ENCODE measurements around the gene NKX6-2. TPM values are rescaled to one million over a fixed set of nuclear protein-coding genes. Genes with fewer than 3 reads are reported as not detected.

Gene NKX6-2
- total and polyA plus RNA-seq, 2 experiments from 2014 or later: 2.6 TPM; not detected in 1

DNA sequence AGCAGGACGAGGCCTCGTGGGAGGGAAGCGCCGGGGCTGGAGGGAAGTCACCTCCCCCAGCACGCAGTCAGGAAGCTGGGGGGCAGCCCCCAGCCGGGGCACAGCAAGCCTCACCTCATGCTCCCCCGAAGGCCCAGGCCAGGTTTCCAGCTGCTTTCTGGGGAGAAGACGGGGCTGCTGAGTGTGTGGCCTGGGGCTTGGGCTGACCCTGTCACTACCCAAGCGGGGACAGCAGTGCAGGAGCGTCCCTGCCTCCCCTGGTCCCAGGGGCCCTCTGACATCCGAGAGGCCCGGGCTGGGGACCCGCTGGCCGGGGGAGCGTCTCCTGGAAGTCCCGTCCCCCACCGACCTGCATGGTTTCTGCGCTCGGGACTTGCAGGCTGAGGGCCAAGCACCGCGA is 19.7 kb upstream of the NKX6-2 start:
- Histone ChIP-seq H3K36me3 (ENCODE audit: low read depth) (no peaks in the 10 kb centered on the region), H3K27ac (no peak overlapping the region), H3K4me3 (no peak overlapping the region), H3K9me3 (ENCODE audit: low read depth) (no peaks in the 10 kb centered on the region), H3K9me2 (ENCODE audit: insufficient read depth) (no peaks in the 10 kb centered on the region), H3K4me2 (ENCODE audit: unreplicated experiment) (no peak overlapping the region), H3F3A (ENCODE audit: insufficient read depth) (no peaks in the 10 kb centered on the region), H3K79me2 (ENCODE audit: insufficient read depth) (no peaks in the 10 kb centered on the region), H2AFZ (no peak overlapping the region), H3K27me3 (replicated peaks; ENCODE audit: insufficient read depth) (peaks cover 3% of the 10 kb centered on the region), H3K9ac (no peak overlapping the region), H3K4me1 (ENCODE audit: insufficient read depth) (no peaks in the 10 kb centered on the region), H4K20me1 (ENCODE audit: insufficient read depth) (no peaks in the 10 kb centered on the region)
- WGBS, 2 experiments (ENCODE audit: low coverage in 1 of 2, low lambda C conversion rate in 2 of 2, missing lambda C conversion rate in 2 of 2): 30 to 31% methylated on average over 21 of the region's 21 CpGs
- DNase-seq: no peak
- in situ Hi-C loops (cut with MboI): no loop called here
- TF ChIP-seq EZH2phosphoT487 (IDR thresholded peaks at IDR 0.05; ENCODE audit: insufficient read depth, low read depth) (no peak), EZH2 (IDR thresholded peaks at IDR 0.05; ENCODE audit: insufficient read depth, poor library complexity, severe bottlenecking) (no peak)

DNA sequence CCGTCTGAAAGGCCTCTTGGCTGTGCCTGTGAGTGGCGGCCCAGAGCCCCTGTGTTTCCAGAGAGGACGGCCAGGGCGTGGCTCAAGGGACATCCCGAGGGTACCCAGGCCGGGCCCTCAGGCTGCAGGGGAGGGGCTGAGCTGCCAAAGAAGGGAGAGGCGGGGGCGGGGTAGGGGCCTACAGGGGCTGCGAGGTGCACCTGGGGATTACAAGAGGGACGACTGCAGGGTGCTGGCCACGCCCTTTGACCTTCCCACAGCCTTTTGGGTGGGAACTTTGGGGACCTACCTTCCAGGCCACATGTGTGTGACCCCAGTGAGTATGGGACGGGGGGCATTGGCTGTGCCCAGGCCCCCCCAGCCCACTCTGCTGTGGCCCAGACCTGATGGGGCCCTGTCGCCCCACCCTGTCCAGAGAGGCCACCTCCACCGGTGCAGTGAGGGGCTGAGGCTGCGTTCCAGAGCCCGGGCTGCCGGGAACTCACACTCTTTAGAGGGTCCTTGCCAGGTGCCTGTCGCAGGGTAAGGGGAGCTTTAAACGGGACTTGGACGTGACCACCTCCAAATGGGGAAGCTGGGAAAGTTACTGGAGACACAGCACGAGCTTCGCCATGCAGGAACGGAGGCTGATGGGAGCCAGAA is 19.0 kb upstream of the NKX6-2 start:
- H3F3A ChIP-seq (ENCODE audit: insufficient read depth): no peaks in the 10 kb centered on the region
- 61 to 64% methylated on average over 19 to 23 of the region's 23 CpGs for WGBS, 2 experiments (ENCODE audit: low coverage in 1 of 2, low lambda C conversion rate in 2 of 2, missing lambda C conversion rate in 2 of 2)
- H3K4me3 ChIP-seq: no peak overlapping the region
- H3K27me3 ChIP-seq (replicated peaks; ENCODE audit: insufficient read depth): peaks cover 3% of the 10 kb centered on the region
- no peaks in the 10 kb centered on the region for H3K9me2 ChIP-seq (ENCODE audit: insufficient read depth)
- H3K4me1 ChIP-seq (ENCODE audit: insufficient read depth): no peaks in the 10 kb centered on the region
- TF ChIP-seq EZH2 (IDR thresholded peaks at IDR 0.05; ENCODE audit: insufficient read depth, poor library complexity, severe bottlenecking) (no peak), EZH2phosphoT487 (IDR thresholded peaks at IDR 0.05; ENCODE audit: insufficient read depth, low read depth) (no peak)
- no peak for DNase-seq
- no peaks in the 10 kb centered on the region for H4K20me1 ChIP-seq (ENCODE audit: insufficient read depth)
- H3K79me2 ChIP-seq (ENCODE audit: insufficient read depth): no peaks in the 10 kb centered on the region
- no peaks in the 10 kb centered on the region for H3K9me3 ChIP-seq (ENCODE audit: low read depth)
- H3K4me2 ChIP-seq (ENCODE audit: unreplicated experiment): no peak overlapping the region
- H2AFZ ChIP-seq: no peak overlapping the region
- no peaks in the 10 kb centered on the region for H3K36me3 ChIP-seq (ENCODE audit: low read depth)
- H3K27ac ChIP-seq: no peak overlapping the region
- in situ Hi-C loops (cut with MboI): no loop called here
- no peak overlapping the region for H3K9ac ChIP-seq

DNA sequence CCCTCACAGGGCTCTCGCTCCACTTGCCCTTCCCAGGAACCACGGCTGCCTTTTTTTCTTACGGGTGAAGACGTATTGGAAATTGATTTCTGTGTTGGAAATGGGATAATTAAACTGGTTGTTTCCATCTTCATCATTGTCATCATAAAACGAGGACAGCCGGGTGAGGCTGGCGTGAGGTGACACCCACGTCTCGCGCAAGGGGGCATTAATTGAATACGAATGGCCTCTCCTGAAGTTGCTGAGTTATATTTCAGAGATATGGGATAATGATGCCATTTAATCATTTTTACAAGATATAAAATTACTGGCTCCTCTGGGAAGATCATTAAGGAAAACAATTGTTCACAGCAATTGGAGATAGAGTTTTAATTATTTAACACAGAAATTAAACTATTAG is 18.3 kb upstream of the NKX6-2 start:
- WGBS, 2 experiments (ENCODE audit: low coverage in 1 of 2, low lambda C conversion rate in 2 of 2, missing lambda C conversion rate in 2 of 2): 68 to 71% methylated on average over 11 of the region's 11 CpGs
- no peaks in the 10 kb centered on the region for H4K20me1 ChIP-seq (ENCODE audit: insufficient read depth)
- H3K4me3 ChIP-seq: no peak overlapping the region
- no peak overlapping the region for H3K9ac ChIP-seq
- no peak overlapping the region for H3K4me2 ChIP-seq (ENCODE audit: unreplicated experiment)
- no peak for TF ChIP-seq EZH2 (IDR thresholded peaks at IDR 0.05; ENCODE audit: insufficient read depth, poor library complexity, severe bottlenecking)
- TF ChIP-seq EZH2phosphoT487 (IDR thresholded peaks at IDR 0.05; ENCODE audit: insufficient read depth, low read depth): no peak
- H2AFZ ChIP-seq: no peak overlapping the region
- no peaks in the 10 kb centered on the region for H3K79me2 ChIP-seq (ENCODE audit: insufficient read depth)
- peaks cover 3% of the 10 kb centered on the region for H3K27me3 ChIP-seq (replicated peaks; ENCODE audit: insufficient read depth)
- in situ Hi-C loops (cut with MboI): no loop called here
- no peak overlapping the region for H3K27ac ChIP-seq
- no peaks in the 10 kb centered on the region for H3K9me3 ChIP-seq (ENCODE audit: low read depth)
- H3K4me1 ChIP-seq (ENCODE audit: insufficient read depth): no peaks in the 10 kb centered on the region
- no peak for DNase-seq
- H3F3A ChIP-seq (ENCODE audit: insufficient read depth): no peaks in the 10 kb centered on the region
- no peaks in the 10 kb centered on the region for H3K9me2 ChIP-seq (ENCODE audit: insufficient read depth)
- no peaks in the 10 kb centered on the region for H3K36me3 ChIP-seq (ENCODE audit: low read depth)

DNA sequence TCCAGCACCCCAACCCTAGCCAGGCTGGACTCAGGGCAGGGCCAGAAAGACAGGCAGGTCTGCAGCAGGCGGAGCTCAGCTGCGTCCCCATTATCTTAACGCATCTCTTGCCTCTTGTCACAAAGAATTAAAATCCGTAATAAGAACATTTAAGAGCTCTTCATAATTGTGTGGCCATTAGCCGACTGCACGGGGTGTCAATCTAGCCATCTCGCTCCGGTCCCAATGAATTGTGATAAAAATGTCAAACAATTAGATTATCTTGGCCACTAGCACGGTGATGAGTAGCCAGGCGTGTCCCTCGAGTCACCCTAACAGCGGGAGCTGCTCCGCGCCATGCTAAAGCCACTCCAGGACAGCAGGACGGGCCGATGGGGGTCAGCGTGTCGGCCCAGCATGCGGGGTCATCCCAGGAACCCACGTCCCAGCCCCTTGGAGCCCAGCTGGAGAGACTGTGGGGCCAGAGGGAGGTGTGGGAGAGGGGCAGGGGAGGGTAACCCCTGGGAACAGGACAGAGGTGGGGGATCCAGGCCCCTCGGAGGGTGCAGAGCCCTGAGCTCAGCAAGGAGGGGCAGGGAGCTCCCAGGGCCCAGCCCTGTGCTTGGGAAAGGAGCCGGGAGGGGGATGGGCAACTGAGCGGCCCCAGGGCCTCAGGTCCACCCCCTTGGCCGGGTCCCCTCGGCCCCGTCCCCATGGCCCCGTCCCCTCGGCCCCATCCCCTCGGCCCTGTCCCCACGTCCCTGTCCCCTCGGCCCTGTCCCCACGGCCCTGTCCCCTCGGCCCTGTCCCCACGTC is 17.7 kb upstream of the NKX6-2 start:
- no peaks in the 10 kb centered on the region for H3K36me3 ChIP-seq (ENCODE audit: low read depth)
- no peaks in the 10 kb centered on the region for H4K20me1 ChIP-seq (ENCODE audit: insufficient read depth)
- H2AFZ ChIP-seq: no peak overlapping the region
- H3K79me2 ChIP-seq (ENCODE audit: insufficient read depth): no peaks in the 10 kb centered on the region
- no peak for DNase-seq
- H3K9me3 ChIP-seq (ENCODE audit: low read depth): no peaks in the 10 kb centered on the region
- TF ChIP-seq EZH2phosphoT487 (IDR thresholded peaks at IDR 0.05; ENCODE audit: insufficient read depth, low read depth): no peak
- TF ChIP-seq EZH2 (IDR thresholded peaks at IDR 0.05; ENCODE audit: insufficient read depth, poor library complexity, severe bottlenecking): no peak
- H3K9ac ChIP-seq: no peak overlapping the region
- in situ Hi-C loops (cut with MboI): no loop called here
- H3K4me2 ChIP-seq (ENCODE audit: unreplicated experiment): no peak overlapping the region
- H3K4me3 ChIP-seq: no peak overlapping the region
- H3K9me2 ChIP-seq (ENCODE audit: insufficient read depth): no peaks in the 10 kb centered on the region
- H3K4me1 ChIP-seq (ENCODE audit: insufficient read depth): no peaks in the 10 kb centered on the region
- H3K27ac ChIP-seq: no peak overlapping the region
- 71% methylated on average over 20 to 33 of the region's 34 CpGs for WGBS, 2 experiments (ENCODE audit: low coverage in 1 of 2, low lambda C conversion rate in 2 of 2, missing lambda C conversion rate in 2 of 2)
- no peaks in the 10 kb centered on the region for H3F3A ChIP-seq (ENCODE audit: insufficient read depth)
- H3K27me3 ChIP-seq (replicated peaks; ENCODE audit: insufficient read depth): peaks cover 3% of the 10 kb centered on the region

Measured in GM23248 (cell line).